SIG-M5 treated with dmso at 0.1 percent for 504 hours (cell line): ENCODE results near the gene GPM6B.

Experiments used
- DNase-seq: peaks from one replicate; lab custom pipeline; 2025; ENCODE audit not compliant: unreplicated experiment; lab: John Stamatoyannopoulos, UW

Gene GPM6B

GRCh38 chrX:13825178-13825762 lies 8.4 kb upstream of the GPM6B start:
- DNase-seq, result no peak

GRCh38 chrX:13824746-13825145 lies 7.9 kb upstream of the GPM6B start:
- DNase-seq, result no peak

GRCh38 chrX:13821738-13822137 lies 4.8 kb upstream of the GPM6B start:
- no peak for DNase-seq

GRCh38 chrX:13816176-13816575 lies 717 bp downstream of the GPM6B start:
- no peak for DNase-seq

GRCh38 chrX:13815664-13816063 lies 1.2 kb downstream of the GPM6B start:
- DNase-seq, result no peak

- no peak for DNase-seq
Observed at GRCh38 chrX:13808865-13809264, 8.0 kb downstream of the GPM6B start.

- no peak for DNase-seq
Observed at GRCh38 chrX:13808293-13808692, 8.6 kb downstream of the GPM6B start.

GRCh38 chrX:13805241-13805640 lies 11.7 kb downstream of the GPM6B start:
- no peak for DNase-seq

GRCh38 chrX:13803116-13803515 lies 13.8 kb downstream of the GPM6B start:
- no peak for DNase-seq

GRCh38 chrX:13798184-13798583 lies 18.7 kb downstream of the GPM6B start:
- no peak for DNase-seq

- no peak for DNase-seq
Observed at GRCh38 chrX:13797512-13797911, 19.4 kb downstream of the GPM6B start.

GRCh38 chrX:13794417-13794816 lies 22.5 kb downstream of the GPM6B start:
- DNase-seq, result no peak

GRCh38 chrX:13793897-13794296 lies 23.0 kb downstream of the GPM6B start:
- DNase-seq, result no peak

GRCh38 chrX:13791559-13791958 lies 25.3 kb downstream of the GPM6B start:
- no peak for DNase-seq

GRCh38 chrX:13791145-13791544 lies 25.7 kb downstream of the GPM6B start:
- DNase-seq, result no peak

- no peak for DNase-seq
Observed at GRCh38 chrX:13790206-13791131, 26.4 kb downstream of the GPM6B start.

GRCh38 chrX:13786048-13786447 lies 30.8 kb downstream of the GPM6B start:
- no peak for DNase-seq

GRCh38 chrX:13780868-13781427 lies 35.9 kb downstream of the GPM6B start:
- no peak for DNase-seq

GRCh38 chrX:13778916-13779315 lies 38.0 kb downstream of the GPM6B start:
- peak; percentile 14 for DNase-seq

GRCh38 chrX:13776387-13776786 lies 40.5 kb downstream of the GPM6B start:
- no peak for DNase-seq

- no peak for DNase-seq
Observed at GRCh38 chrX:13775837-13776236, 41.1 kb downstream of the GPM6B start.

GRCh38 chrX:13774696-13775095 lies 42.2 kb downstream of the GPM6B start:
- DNase-seq, result no peak
